GM12891 (cell line): ENCODE data around the gene TNFSF10.

Experiments
- POLR2A ChIP-seq: IDR thresholded peaks from 2 replicates; pipeline ENCODE4 v1.6.1; 2011; ENCODE audit warnings: low read depth, low read length, control low read depth
- POLR2AphosphoS5 ChIP-seq: IDR thresholded peaks from 2 replicates; pipeline ENCODE4 v1.6.1; 2011; ENCODE audit warnings: low read depth, low read length, control low read depth

GRCh38 chr3:172501540-172501939, 21.7 kb downstream of the TNFSF10 start:
- TF ChIP-seq POLR2A, result no peak
- no peak for TF ChIP-seq POLR2AphosphoS5
